Lower leg skin (tissue), 4 donors: Measurements from ENCODE around the gene ADAMTS6. TPM values are rescaled to one million over a fixed set of nuclear protein-coding genes. Genes with fewer than 3 reads are reported as not detected.

Source experiments
- DNase-seq, 2 donors: peaks; one replicate each; pipeline ENCODE4 v3.0.0-alpha.2; 2019; ENCODE audit warnings: low spot score in 2 of 2
- H3K4me3 ChIP-seq: fragments of 200-600 bp; sonication (generic); 2 replicates; pipeline ENCODE4 v1.5.1; 2017; ENCODE audit warnings: mild to moderate bottlenecking, low read depth; ENCODE audit not compliant: poor library complexity, severe bottlenecking
- POLR2A ChIP-seq, 2 donors: fragments of 450-650 bp; IDR thresholded peaks; one replicate each; pipeline ENCODE4 v1.6.1; 2016 to 2017; ENCODE audit warnings: antibody characterized with exemption in 2 of 2, mild to moderate bottlenecking in 1 of 2, moderate library complexity in 1 of 2
- WGBS, 2 donors: methylation state at CpG; one replicate each; pipeline ENCODE4 v1.1.5; 2018; 5-methylcytosine and 5-hydroxymethylcytosine counted together
- intact Hi-C: fragments of 100-400 bp; cut with DNase I; formaldehyde crosslinking; loops from one replicate; pipeline ENCODE4 v1.15.0; 2023; ENCODE audit warnings: low total_unique reads
- total RNA-seq, 4 donors: library from RNA; depleted of rRNA; stranded (reverse); fragments of >200 nt; gene quantifications; one replicate each; pipeline ENCODE4 v1.1.0, GENCODE V29; 2016
- TF ChIP-seq, protein P1 (sequence below), 3 donors: fragments of 450-650 bp; IDR thresholded peaks; one replicate each; pipeline ENCODE4 v1.5.1; 2016; ENCODE audit warnings: antibody characterized with exemption in 3 of 3, mild to moderate bottlenecking in 3 of 3, moderate library complexity in 2 of 3

The ADAMTS6 gene
- total RNA-seq, 4 donors from 2014 or later = 0.42 to 1.1 (median 0.82) TPM

DNA sequence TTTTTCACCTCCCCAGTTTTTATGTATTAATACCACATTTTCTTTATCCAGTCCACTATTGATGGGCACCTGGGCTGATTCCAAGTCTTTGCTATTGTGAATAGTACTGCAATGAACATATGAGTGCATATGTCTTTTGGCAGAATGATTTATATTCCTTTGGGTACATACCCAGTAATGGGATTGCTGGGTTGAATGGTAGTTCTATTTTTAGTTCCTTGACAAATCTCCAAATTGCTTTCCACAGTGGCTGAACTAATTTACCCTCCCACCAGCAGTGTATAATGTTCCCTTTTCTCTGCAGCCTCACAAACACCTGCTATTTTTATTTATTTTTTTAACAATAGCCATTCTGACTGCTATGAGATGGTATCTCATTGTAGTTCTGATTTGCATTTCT lies 340.2 kb downstream of the ADAMTS6 start:
- no peak overlapping the region for H3K4me3 ChIP-seq
- no peak for TF ChIP-seq POLR2A (IDR thresholded peaks at IDR 0.05)
- TF ChIP-seq, protein P1, sequence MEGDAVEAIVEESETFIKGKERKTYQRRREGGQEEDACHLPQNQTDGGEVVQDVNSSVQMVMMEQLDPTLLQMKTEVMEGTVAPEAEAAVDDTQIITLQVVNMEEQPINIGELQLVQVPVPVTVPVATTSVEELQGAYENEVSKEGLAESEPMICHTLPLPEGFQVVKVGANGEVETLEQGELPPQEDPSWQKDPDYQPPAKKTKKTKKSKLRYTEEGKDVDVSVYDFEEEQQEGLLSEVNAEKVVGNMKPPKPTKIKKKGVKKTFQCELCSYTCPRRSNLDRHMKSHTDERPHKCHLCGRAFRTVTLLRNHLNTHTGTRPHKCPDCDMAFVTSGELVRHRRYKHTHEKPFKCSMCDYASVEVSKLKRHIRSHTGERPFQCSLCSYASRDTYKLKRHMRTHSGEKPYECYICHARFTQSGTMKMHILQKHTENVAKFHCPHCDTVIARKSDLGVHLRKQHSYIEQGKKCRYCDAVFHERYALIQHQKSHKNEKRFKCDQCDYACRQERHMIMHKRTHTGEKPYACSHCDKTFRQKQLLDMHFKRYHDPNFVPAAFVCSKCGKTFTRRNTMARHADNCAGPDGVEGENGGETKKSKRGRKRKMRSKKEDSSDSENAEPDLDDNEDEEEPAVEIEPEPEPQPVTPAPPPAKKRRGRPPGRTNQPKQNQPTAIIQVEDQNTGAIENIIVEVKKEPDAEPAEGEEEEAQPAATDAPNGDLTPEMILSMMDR (IDR thresholded peaks at IDR 0.05) = no peak
- DNase-seq = no peak
- intact Hi-C loops = no loop called here

DNA sequence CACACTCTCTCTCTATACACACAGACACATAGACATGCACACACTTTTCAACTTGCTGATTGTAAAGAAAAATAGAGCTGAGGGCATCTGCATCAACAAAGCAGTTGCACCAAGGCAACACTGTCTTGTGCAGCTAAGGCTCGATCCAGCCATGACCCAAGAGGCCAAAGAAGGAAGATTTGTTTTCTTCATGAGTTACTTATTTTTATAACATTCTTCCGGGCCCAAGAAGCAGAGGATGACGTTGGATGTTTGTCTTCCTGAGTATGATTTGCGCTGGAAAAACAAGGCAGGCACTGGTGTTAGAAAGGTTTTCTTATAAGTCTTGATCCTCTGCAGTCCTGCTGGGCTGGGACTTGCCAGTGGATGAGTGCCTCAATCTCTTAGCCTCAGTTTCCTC lies 344.1 kb downstream of the ADAMTS6 start:
- TF ChIP-seq POLR2A (IDR thresholded peaks at IDR 0.05) = no peak
- TF ChIP-seq, protein P1 (IDR thresholded peaks at IDR 0.05) = no peak
- no peak for DNase-seq
- H3K4me3 ChIP-seq = no peak overlapping the region
- intact Hi-C loops = no loop called here
- 58 to 69% methylated on average over 4 of the region's 4 CpGs for WGBS, 2 donors

DNA sequence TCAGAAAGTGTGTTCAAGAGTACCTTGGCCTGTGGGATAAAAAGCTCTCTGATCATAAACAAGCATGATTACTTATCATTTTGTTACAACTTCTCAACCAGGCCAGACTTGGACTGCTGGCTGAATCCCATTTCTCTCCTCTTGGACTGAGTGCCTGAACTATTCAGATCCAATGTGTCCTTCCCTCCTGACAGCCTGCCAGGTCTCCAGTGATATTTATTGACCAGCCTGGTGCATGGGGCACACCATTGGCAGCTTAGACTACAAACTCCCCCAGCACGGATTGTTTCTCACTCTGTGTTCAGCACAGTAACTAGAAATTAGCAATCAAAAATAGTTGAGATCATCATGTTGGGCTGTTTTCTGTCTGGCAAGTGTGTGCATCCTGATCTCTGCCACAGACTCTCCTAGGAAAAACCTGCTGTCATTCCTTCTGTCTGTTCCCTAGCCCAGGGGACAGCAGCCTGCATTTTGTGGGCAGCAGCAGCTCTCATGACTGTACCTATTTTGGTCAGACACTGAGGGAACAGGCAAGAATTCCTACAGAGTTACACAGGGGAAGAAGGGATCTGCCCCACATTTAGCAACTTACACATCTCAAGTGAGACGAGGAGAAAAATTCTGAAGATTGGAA lies 348.1 kb downstream of the ADAMTS6 start:
- H3K4me3 ChIP-seq = no peak overlapping the region
- DNase-seq = no peak
- 65 to 74% methylated on average over 2 of the region's 2 CpGs for WGBS, 2 donors
- intact Hi-C loops = no loop called here
- TF ChIP-seq POLR2A (IDR thresholded peaks at IDR 0.05) = no peak
- TF ChIP-seq, protein P1 (IDR thresholded peaks at IDR 0.05) = no peak

GRCh38 chr5:65132386-65132785 lies 349.3 kb downstream of the ADAMTS6 start:
- 82 to 88% methylated on average over 4 of the region's 4 CpGs for WGBS, 2 donors
- intact Hi-C loops = no loop called here
- H3K4me3 ChIP-seq = no peak overlapping the region
- TF ChIP-seq, protein P1 (IDR thresholded peaks at IDR 0.05) = no peak
- no peak for TF ChIP-seq POLR2A (IDR thresholded peaks at IDR 0.05)
- DNase-seq = no peak

DNA sequence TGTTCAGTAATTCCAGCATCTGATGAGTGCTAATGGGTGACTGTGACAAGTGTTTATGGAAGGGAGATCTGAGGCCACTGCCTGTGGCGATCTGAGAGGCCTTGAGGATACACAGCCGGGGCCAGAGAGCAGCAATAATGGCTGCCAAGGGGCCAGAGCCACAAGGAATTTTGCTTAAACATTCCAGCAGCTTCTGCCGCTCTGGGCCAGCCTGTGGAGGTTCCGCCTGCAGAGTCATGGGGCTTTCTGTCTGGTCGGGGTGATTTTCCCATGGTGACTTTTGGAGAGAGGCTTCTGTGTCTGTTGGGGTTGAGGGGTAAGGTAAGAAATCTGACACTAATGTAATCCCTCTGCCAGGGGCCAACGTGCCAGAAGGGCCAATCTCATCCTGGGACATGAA lies 353.5 kb downstream of the ADAMTS6 start:
- 67% methylated on average over 6 of the region's 6 CpGs for WGBS, 2 donors
- no peak overlapping the region for H3K4me3 ChIP-seq
- no peak for DNase-seq
- intact Hi-C loops = no loop called here
- no peak for TF ChIP-seq POLR2A (IDR thresholded peaks at IDR 0.05)
- TF ChIP-seq, protein P1 (IDR thresholded peaks at IDR 0.05) = no peak
